Renal pelvis (tissue), 12 donors: Measurements from ENCODE around the gene TKFC. TPM values are rescaled to one million over a fixed set of nuclear protein-coding genes. Genes with fewer than 3 reads are reported as not detected.

Source experiments
- DNase-seq: peaks from one replicate; pipeline ENCODE4 v3.0.0-alpha.2; 2013
- long read RNA-seq, 16 experiments: transcript quantifications; one replicate each; lab custom pipeline, GENCODE V29; 2026
- polyA plus RNA-seq, 3 donors: library from polyadenylated mRNA; unstranded; fragments of 120-200 nt; gene quantifications; one replicate each; pipeline ENCODE4 v1.2.1, GENCODE V29; 2013; ENCODE audit not compliant: insufficient read length in 3 of 3

TKFC gene
- 10 to 100 TPM; 63.4 to 78.1 (median 65.2) TPM for polyA plus RNA-seq
- long read RNA-seq, donor 1, full-length matches to known transcripts: 5 of 11 reads
- long read RNA-seq, donor 1, partial matches to known transcripts: 6 of 11 reads
- long read RNA-seq, donor 1, other reads (novel, unspliced or antisense): 0 of 11 reads
- long read RNA-seq, donor 2, full-length matches to known transcripts: 5 of 11 reads
- long read RNA-seq, donor 2, partial matches to known transcripts: 6 of 11 reads
- long read RNA-seq, donor 2, other reads (novel, unspliced or antisense): 0 of 11 reads
- long read RNA-seq, donor 3, full-length matches to known transcripts: 5 of 14 reads
- long read RNA-seq, donor 3, partial matches to known transcripts: 0 of 14 reads
- long read RNA-seq, donor 3, other reads (novel, unspliced or antisense): 9 of 14 reads
- long read RNA-seq, donor 4, full-length matches to known transcripts: 7 of 13 reads
- long read RNA-seq, donor 4, partial matches to known transcripts: 0 of 13 reads
- long read RNA-seq, donor 4, other reads (novel, unspliced or antisense): 6 of 13 reads
- long read RNA-seq, donor 5, full-length matches to known transcripts: 4 of 4 reads
- long read RNA-seq, donor 5, partial matches to known transcripts: 0 of 4 reads
- long read RNA-seq, donor 5, other reads (novel, unspliced or antisense): 0 of 4 reads
- long read RNA-seq, donor 6, full-length matches to known transcripts: 3 of 16 reads
- long read RNA-seq, donor 6, partial matches to known transcripts: 13 of 16 reads
- long read RNA-seq, donor 6, other reads (novel, unspliced or antisense): 0 of 16 reads
- long read RNA-seq, donor 7, full-length matches to known transcripts: 9 of 22 reads
- long read RNA-seq, donor 7, partial matches to known transcripts: 13 of 22 reads
- long read RNA-seq, donor 7, other reads (novel, unspliced or antisense): 0 of 22 reads
- long read RNA-seq, donor 8: 0 reads
- long read RNA-seq, donor 9, full-length matches to known transcripts: 8 of 8 reads
- long read RNA-seq, donor 9, partial matches to known transcripts: 0 of 8 reads
- long read RNA-seq, donor 9, other reads (novel, unspliced or antisense): 0 of 8 reads
- long read RNA-seq, donor 10, partial matches to known transcripts: 0 of 6 reads
- long read RNA-seq, donor 10, other reads (novel, unspliced or antisense): 6 of 6 reads
- long read RNA-seq, donor 11, full-length matches to known transcripts: 3 of 3 reads
- long read RNA-seq, donor 11, partial matches to known transcripts: 0 of 3 reads
- long read RNA-seq, donor 11, other reads (novel, unspliced or antisense): 0 of 3 reads
- long read RNA-seq, donor 12, full-length matches to known transcripts: 5 of 15 reads
- long read RNA-seq, donor 12, partial matches to known transcripts: 10 of 15 reads
- long read RNA-seq, donor 12, other reads (novel, unspliced or antisense): 0 of 15 reads
- long read RNA-seq, donor 13, full-length matches to known transcripts: 2 of 2 reads
- long read RNA-seq, donor 13, partial matches to known transcripts: 0 of 2 reads
- long read RNA-seq, donor 13, other reads (novel, unspliced or antisense): 0 of 2 reads
- long read RNA-seq, donor 14: 0 reads
- long read RNA-seq, donor 15, full-length matches to known transcripts: 6 of 41 reads
- long read RNA-seq, donor 15, partial matches to known transcripts: 13 of 41 reads
- long read RNA-seq, donor 15, other reads (novel, unspliced or antisense): 22 of 41 reads
- long read RNA-seq, donor 16, full-length matches to known transcripts: 6 of 30 reads
- long read RNA-seq, donor 16, partial matches to known transcripts: 13 of 30 reads
- long read RNA-seq, donor 16, other reads (novel, unspliced or antisense): 11 of 30 reads

DNA sequence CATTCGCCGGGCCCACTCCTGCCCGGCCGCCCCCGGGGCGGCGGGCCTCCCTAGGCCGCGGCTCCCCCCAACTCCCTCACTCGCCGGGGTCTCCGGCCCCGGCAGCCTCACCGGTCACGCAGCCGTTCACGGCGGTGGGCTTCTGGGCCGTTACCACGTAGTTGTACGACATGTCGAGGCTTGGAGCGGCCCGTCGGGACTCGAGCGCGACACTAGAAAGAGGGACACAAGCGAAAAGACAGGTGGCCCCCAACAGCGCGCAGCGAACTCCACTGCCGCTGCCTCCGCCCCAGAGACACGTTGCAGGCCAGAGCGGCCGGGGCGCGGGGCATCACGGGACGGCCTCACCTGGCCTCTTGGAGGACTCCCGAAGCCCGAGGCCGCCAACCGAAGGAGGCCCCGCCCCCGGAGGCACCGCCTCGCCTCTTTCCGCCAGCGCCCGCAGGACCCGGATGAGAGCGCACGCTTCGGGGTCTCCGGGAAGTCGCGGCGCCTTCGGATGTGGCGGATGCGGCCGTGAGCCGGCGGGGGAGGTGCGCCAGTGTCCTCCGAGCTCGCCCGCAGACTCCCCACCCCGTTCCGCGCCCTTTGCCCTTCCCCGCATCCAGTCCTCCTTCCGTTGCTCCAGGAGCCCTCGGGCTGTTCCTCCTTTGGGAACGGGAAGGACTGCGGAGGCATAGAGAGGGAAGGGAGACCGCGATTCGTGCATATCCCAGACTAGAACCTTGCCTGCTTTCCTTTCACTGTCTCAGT lies at the start of gene TKFC, which contains the start of gene DDB1:
Gene TKFC (plus strand): TSS at position 432 of the 753 bp plus-strand sequence. CDS start 1,501 bp downstream, outside the sequence.
Gene DDB1 (minus strand): TSS at position 309 of the 753 bp plus-strand sequence. CDS start 137 bp downstream, at position 172.
- peak; percentile 94 for DNase-seq

- DNase-seq: no peak
Measured at GRCh38 chr11:61283613-61284012, 49.4 kb upstream of the TKFC start.

DNA sequence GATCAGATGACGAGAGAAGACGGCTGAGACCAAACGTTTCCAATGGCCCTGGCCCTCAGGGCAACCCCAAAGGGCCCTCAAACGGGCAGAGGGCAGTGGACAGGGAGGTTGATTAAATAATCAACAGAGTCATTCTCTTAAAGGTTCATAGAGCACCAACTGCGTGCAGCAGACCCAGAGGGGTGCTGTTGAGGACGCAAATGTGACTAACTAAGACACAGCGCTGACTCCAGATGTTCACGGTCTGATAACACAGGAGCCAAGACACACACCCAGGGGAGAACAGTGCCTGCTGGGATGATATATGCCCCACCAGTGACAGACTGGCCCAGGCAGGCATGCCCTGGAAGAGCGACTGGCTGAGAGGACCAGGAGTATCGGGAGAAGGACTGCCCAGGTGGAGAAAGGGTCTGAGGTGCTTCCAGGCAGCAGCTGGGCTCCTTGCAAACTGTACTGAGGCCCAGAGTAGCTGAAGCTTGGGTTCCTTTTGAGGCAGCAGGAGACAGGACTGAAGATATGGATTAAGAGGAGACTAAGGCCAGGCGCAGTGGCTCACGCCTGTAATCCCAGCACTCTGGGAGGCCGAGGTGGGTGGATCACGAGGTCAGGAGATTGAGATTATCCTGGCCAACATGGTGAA lies 45.6 kb upstream of the TKFC start:
- DNase-seq: no peak

DNA sequence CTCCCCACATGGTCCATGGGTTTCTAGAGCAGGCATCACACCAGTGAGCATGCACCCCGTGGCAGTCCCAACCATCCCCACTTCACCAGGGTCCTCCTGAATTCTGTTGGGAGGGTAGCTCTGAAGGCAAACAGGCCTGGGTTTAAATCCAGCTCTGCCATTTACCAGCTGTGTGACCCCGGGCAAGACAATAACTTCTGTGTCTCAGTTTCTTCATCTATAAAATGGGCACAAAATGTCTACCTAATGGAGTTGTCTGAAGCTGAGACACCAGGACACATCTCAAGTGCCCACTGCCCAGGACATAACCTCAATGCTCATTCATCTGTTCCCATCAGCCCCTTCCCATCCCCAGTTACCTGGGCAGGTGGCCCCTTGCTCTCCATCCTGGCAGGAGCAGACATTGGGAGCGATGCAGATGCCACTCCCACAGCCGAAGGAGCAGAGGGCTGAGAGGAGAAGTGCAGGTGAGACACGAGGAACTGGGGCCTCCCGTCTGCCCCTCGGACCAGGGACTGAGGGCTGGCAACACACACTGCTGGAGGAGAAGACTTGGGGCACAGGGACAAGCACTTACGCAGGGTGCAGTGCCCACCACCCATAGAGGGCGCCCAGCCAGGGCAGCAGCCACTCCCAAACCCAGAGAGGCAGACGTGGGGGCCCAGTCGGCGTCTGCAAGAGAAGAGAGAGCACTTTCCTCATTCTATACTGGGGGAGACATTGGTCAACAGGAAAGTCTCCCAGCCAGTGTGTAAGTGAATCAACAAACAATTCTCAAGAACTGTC lies 41.9 kb upstream of the TKFC start:
- no peak for DNase-seq

DNA sequence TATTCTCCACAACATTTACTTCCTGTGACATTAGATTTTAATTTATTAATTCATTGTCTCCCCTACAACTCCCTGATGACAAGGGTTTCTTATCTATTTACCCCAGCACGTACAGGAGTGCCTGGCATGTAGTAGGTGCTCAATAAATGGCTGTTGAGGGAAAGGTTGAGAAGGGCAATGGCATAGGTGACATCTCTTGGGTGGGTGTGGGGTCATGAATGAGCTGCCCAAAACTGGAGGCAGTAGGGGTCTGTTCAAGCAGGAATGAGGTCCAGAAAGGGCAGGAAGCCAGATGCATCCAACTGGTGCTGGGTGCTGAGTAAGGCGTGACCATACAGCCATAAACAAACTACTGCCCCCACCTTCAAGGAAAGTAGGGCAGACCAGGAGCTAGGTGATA lies 40.7 kb upstream of the TKFC start:
- no peak for DNase-seq

DNA sequence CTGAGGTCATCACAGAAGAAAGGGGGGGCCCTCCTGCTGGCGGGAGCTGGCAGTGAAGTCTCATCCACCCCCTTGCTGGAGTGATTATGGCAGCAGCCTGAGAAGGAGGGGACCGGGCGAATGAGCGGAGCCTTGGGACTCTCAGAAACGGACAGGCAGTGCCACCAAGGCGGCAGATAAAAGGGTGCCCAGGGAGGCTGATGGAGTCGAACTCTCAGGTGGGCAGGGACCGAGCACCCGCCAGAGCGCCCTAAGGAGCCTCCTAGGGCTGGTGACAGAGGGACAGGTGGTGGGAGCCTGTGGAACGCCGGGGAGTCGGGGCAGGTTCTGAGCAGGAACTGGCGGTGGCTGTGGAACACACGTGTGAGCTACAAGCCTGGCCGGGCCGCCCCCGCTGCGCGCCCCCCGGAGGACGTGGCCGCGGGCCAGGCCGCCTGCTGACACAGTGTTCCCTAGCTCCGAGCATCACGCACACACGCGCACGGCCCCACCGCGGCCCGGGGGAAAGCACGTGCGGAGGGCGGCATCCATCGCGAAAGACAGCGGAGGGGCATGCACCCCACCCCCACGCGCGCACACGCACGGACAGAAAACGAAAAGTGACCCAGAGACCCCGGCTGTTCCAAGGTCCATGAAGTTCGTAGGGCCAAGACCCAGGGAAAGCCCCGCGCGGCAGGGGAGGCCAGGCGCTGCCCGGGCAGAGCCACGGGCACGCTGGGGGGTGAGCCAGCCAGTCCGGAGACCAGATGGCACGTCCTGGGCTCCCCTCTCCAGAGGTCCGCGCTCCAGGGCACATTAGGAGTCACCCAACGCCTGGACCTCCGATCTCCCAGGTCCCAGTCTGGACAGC lies 38.9 kb upstream of the TKFC start:
- DNase-seq: no peak

- DNase-seq: peak; percentile 69
Measured at GRCh38 chr11:61294717-61295595, 38.1 kb upstream of the TKFC start, which contains the start of gene VWCE. VWCE (minus strand) TSS chr11:61295316; CDS start chr11:61295037, 279 bp downstream.

DNA sequence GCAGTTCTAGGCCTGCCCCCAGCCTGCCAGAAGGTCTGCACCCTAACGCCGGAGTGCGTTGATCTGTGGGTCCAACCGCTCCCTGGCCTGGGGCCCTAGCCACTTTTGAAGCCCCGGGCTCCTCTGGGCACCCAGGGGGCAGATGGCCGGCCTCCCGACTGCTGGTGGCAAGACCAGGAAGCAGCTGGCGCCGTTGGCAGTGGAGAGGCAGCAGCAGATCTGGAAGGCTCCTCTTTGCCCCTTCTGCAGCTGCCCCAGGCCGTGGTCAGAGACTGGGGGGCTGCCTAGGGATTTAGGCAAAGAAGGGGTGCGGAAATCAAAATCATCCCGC lies 37.5 kb upstream of the TKFC start:
- no peak for DNase-seq

DNA sequence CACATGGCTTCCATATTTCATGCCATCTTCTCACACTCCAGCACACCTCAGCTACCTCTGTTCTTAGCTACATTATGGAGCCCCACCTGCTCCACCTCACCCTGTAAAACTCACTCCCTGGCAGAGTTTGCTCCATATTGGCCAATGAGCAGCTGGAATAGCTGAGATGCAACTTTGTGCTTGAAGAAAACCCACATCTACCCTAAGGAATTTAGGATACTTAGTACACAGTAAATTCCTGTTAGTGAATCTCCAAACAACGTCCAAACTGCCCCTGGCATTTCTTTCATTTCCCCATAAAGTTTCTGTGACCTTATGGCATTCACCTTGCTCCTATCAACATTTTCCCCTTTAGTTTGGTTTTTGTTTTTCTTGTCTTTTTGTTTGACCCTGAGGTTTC lies 35.7 kb upstream of the TKFC start:
- DNase-seq: no peak

DNA sequence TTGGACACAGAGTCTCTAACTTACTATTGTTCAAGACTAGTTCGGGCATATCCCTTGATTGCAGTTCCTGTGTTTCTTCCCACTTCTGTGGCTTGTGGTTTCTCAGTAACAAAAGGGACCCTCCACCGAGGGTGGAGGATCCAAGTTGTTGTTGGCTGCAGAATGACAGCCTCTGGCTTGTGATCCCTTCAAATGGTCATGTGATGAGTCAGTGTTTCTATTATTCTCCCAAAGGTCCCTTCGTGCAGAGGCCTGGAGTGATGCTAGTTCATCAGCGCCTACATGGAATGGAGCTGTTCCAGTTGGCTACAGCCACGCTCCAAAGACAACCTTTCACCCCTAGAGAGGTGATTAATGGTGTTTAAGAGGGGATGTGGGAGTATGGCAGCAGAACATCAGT lies 35.3 kb upstream of the TKFC start:
- DNase-seq: peak; percentile 57

DNA sequence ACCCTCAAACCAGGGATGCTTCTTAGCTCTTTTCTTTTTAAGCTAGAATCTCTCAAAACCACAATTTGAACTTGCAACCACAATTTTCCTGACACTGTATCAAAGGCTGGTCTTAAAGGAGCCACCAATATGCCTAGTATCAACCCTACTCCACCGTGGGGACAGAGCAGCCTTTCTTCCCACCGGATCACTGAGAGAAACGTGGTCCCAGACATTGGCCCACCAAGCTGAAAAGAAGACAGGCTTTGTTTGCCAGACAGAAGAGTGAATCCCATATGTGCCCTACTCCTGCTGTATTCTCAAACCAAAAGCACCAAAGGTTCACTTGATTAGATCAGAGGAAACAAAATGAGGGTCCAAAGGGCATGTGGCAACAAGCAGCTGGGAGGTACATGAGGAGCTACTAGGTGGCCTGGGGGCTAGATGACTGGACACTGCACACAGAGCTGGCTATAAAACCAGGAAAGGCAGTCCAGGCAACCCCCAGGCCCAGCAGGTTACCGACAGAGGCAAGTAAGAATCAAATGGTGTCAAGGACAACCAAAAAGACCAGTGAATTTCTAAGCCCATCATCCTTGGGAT lies 34.3 kb upstream of the TKFC start:
- no peak for DNase-seq

GRCh38 chr11:61302550-61302949 lies 30.5 kb upstream of the TKFC start:
- DNase-seq: no peak

DNA sequence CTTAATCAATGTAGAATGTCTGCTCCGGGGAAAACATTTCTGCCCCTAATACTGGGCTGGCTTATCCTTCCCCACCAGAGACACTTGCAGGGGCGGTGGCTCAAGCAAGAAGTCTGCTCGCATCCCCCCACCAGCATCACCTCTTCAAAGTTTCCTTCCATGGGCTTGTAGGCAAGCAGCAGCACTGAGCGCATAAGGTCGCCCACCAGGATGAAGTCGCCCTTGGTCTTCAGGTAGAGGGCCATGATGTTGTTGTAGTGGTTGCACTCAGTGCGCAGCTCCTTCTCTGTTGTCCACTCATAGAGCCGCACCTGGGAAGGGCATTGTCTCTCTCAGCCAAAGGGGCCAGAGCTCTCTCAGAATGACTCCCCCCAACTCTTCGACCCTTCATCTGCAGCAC lies 29.3 kb upstream of the TKFC start:
- no peak for DNase-seq

- DNase-seq: no peak
Measured at GRCh38 chr11:61305417-61305816, 27.6 kb upstream of the TKFC start.

DNA sequence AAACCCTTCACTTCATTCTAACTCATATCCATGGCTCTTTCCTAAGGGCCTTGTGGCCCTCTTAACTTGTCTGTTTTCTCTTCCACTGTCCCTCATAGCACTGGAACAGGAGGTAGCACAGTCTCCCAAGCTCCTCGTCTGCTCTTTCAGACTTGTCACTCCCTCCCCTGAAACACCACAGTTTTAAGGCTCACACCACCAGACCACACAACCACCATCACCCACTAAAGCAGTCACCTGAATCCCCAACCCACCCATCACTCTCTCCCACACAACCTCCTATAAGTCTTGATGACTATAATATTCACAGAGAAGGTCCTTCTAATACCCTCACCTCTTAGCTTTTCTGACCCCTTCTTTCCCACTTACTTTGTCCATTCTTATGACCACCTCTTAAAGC lies 26.8 kb upstream of the TKFC start:
- DNase-seq: no peak

- DNase-seq: no peak
Measured at GRCh38 chr11:61307354-61307753, 25.7 kb upstream of the TKFC start.
